Measurements from ENCODE around the gene RELN. TPM values are rescaled to one million over a fixed set of nuclear protein-coding genes. Genes with fewer than 3 reads are reported as not detected.
A peak's percentile ranks its signal among the peaks of the same experiment; 100 is the strongest.

The RELN gene
- total and polyA plus RNA-seq, 9 of the 15 experiments (the other 6 are each of a cell fraction or from before 2014, with no cell fraction given) = 12.9 to 43.2 (median 18.1) TPM

DNA sequence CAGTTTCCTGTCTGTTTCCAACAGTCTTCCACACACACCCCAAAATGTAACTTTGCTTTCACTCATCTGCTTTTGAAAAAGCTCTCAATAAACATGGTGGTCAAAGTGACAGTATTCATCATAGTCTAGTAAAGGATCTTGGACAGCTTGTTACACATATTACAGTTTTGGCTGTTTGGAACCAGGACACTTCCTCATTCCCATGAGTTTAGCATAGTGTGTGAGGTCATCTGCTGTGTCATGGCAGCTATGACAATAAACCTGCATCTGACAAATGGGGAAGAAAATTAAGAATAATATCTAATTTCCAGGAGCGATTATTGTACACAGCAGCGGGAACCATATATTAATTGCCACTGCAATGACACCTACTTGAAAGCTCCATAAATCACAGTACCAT, 359.1 kb downstream of the RELN start (continued):
- TF ChIP-seq, protein P1, sequence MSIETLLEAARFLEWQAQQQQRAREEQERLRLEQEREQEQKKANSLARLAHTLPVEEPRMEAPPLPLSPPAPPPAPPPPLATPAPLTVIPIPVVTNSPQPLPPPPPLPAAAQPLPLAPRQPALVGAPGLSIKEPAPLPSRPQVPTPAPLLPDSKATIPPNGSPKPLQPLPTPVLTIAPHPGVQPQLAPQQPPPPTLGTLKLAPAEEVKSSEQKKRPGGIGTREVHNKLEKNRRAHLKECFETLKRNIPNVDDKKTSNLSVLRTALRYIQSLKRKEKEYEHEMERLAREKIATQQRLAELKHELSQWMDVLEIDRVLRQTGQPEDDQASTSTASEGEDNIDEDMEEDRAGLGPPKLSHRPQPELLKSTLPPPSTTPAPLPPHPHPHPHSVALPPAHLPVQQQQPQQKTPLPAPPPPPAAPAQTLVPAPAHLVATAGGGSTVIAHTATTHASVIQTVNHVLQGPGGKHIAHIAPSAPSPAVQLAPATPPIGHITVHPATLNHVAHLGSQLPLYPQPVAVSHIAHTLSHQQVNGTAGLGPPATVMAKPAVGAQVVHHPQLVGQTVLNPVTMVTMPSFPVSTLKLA (conservative IDR thresholded peaks at IDR 0.05) = no peak
- TF ChIP-seq HDAC8 (tag; IDR thresholded peaks at IDR 0.05) = no peak
- TF ChIP-seq, protein P2, sequence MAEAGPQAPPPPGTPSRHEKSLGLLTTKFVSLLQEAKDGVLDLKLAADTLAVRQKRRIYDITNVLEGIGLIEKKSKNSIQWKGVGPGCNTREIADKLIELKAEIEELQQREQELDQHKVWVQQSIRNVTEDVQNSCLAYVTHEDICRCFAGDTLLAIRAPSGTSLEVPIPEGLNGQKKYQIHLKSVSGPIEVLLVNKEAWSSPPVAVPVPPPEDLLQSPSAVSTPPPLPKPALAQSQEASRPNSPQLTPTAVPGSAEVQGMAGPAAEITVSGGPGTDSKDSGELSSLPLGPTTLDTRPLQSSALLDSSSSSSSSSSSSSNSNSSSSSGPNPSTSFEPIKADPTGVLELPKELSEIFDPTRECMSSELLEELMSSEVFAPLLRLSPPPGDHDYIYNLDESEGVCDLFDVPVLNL (CRISPR knock-in tag; IDR thresholded peaks at IDR 0.05; ENCODE audit: low read depth) = no peak
- peak in 1 of 2 experiments; percentile 20; a peak in 1 of 4 replicates for TF ChIP-seq TEAD1 (CRISPR knock-in tag; IDR thresholded peaks at IDR 0.05)
- TF ChIP-seq MEF2D (tag; conservative IDR thresholded peaks at IDR 0.05; ENCODE audit: low read depth) = no peak
- TF ChIP-seq, protein P3, sequence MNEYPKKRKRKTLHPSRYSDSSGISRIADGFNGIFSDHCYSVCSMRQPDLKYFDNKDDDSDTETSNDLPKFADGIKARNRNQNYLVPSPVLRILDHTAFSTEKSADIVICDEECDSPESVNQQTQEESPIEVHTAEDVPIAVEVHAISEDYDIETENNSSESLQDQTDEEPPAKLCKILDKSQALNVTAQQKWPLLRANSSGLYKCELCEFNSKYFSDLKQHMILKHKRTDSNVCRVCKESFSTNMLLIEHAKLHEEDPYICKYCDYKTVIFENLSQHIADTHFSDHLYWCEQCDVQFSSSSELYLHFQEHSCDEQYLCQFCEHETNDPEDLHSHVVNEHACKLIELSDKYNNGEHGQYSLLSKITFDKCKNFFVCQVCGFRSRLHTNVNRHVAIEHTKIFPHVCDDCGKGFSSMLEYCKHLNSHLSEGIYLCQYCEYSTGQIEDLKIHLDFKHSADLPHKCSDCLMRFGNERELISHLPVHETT (CRISPR knock-in tag; conservative IDR thresholded peaks at IDR 0.05 in 1 of 2, IDR thresholded peaks at IDR 0.05 in 1 of 2) = peak in 1 of 2 experiments; percentile 33; a peak in 1 of 4 replicates
- TF ChIP-seq, protein P4, sequence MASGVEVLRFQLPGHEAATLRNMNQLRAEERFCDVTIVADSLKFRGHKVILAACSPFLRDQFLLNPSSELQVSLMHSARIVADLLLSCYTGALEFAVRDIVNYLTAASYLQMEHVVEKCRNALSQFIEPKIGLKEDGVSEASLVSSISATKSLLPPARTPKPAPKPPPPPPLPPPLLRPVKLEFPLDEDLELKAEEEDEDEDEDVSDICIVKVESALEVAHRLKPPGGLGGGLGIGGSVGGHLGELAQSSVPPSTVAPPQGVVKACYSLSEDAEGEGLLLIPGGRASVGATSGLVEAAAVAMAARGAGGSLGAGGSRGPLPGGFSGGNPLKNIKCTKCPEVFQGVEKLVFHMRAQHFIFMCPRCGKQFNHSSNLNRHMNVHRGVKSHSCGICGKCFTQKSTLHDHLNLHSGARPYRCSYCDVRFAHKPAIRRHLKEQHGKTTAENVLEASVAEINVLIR (CRISPR knock-in tag; IDR thresholded peaks at IDR 0.05) = 0 out of 2 replicates have a peak, but pooled peaks have one; percentile 14
- TF ChIP-seq, protein P5, sequence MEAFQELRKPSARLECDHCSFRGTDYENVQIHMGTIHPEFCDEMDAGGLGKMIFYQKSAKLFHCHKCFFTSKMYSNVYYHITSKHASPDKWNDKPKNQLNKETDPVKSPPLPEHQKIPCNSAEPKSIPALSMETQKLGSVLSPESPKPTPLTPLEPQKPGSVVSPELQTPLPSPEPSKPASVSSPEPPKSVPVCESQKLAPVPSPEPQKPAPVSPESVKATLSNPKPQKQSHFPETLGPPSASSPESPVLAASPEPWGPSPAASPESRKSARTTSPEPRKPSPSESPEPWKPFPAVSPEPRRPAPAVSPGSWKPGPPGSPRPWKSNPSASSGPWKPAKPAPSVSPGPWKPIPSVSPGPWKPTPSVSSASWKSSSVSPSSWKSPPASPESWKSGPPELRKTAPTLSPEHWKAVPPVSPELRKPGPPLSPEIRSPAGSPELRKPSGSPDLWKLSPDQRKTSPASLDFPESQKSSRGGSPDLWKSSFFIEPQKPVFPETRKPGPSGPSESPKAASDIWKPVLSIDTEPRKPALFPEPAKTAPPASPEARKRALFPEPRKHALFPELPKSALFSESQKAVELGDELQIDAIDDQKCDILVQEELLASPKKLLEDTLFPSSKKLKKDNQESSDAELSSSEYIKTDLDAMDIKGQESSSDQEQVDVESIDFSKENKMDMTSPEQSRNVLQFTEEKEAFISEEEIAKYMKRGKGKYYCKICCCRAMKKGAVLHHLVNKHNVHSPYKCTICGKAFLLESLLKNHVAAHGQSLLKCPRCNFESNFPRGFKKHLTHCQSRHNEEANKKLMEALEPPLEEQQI (IDR thresholded peaks at IDR 0.05) = peak; percentile 46; the same call in 1 of the 2 replicates
- TF ChIP-seq, protein P6, sequence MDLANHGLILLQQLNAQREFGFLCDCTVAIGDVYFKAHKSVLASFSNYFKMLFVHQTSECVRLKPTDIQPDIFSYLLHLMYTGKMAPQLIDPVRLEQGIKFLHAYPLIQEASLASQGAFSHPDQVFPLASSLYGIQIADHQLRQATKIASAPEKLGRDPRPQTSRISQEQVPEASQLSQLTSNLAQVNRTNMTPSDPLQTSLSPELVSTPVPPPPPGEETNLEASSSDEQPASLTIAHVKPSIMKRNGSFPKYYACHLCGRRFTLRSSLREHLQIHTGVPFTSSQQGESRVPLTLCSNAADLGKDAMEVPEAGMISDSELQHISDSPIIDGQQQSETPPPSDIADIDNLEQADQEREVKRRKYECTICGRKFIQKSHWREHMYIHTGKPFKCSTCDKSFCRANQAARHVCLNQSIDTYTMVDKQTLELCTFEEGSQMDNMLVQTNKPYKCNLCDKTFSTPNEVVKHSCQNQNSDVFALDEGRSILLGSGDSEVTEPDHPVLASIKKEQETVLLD (IDR thresholded peaks at IDR 0.05) = no peak
- no peak for TF ChIP-seq PML (IDR thresholded peaks at IDR 0.05; ENCODE audit: low read length)
- TF ChIP-seq SMARCA5 (IDR thresholded peaks at IDR 0.05) = no peak
- TF ChIP-seq ZNF23 (CRISPR knock-in tag; IDR thresholded peaks at IDR 0.05) = no peak
- no peak for TF ChIP-seq PURB (CRISPR knock-in tag; IDR thresholded peaks at IDR 0.05; ENCODE audit: low read depth)
- TF ChIP-seq HDAC3 (IDR thresholded peaks at IDR 0.05; ENCODE audit: borderline replicate concordance, partially characterized antibody) = no peak
- TF ChIP-seq PPARD (CRISPR knock-in tag; IDR thresholded peaks at IDR 0.05) = no peak
- TF ChIP-seq, protein P7, sequence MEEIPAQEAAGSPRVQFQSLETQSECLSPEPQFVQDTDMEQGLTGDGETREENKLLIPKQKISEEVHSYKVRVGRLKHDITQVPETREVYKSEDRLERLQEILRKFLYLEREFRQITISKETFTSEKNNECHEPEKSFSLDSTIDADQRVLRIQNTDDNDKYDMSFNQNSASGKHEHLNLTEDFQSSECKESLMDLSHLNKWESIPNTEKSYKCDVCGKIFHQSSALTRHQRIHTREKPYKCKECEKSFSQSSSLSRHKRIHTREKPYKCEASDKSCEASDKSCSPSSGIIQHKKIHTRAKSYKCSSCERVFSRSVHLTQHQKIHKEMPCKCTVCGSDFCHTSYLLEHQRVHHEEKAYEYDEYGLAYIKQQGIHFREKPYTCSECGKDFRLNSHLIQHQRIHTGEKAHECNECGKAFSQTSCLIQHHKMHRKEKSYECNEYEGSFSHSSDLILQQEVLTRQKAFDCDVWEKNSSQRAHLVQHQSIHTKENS (CRISPR knock-in tag; IDR thresholded peaks at IDR 0.05) = no peak
- no peak for TF ChIP-seq L3MBTL2 (IDR thresholded peaks at IDR 0.05)
